Activated naive CD8-positive, alpha-beta T cell (primary cell): Measurements from ENCODE around the gene CD82.
"Not testable (repeated sequence)": the region's sequence is repeated elsewhere in the genome, so short reads cannot be mapped to it uniquely, and the experiment has no call there.

ENCODE experiments used
- H3K27ac Mint-ChIP-seq: one replicate; pipeline ENCODE4 v1.8.0; 2021; ENCODE audit warnings: mixed read lengths
- H3K27me3 Mint-ChIP-seq: one replicate; pipeline ENCODE4 v1.8.0; 2021; ENCODE audit warnings: mixed read lengths
- H3K36me3 Mint-ChIP-seq: one replicate; pipeline ENCODE4 v1.8.0; 2021; ENCODE audit warnings: mixed read lengths
- H3K4me1 Mint-ChIP-seq: one replicate; pipeline ENCODE4 v1.8.0; 2021; ENCODE audit warnings: low read depth, mixed read lengths
- H3K4me3 Mint-ChIP-seq: one replicate; pipeline ENCODE4 v1.8.0; 2021; ENCODE audit warnings: mild to moderate bottlenecking, mixed read lengths
- H3K9me3 Mint-ChIP-seq: one replicate; pipeline ENCODE4 v1.8.0; 2021; ENCODE audit warnings: low read depth, mixed read lengths

The CD82 gene

DNA sequence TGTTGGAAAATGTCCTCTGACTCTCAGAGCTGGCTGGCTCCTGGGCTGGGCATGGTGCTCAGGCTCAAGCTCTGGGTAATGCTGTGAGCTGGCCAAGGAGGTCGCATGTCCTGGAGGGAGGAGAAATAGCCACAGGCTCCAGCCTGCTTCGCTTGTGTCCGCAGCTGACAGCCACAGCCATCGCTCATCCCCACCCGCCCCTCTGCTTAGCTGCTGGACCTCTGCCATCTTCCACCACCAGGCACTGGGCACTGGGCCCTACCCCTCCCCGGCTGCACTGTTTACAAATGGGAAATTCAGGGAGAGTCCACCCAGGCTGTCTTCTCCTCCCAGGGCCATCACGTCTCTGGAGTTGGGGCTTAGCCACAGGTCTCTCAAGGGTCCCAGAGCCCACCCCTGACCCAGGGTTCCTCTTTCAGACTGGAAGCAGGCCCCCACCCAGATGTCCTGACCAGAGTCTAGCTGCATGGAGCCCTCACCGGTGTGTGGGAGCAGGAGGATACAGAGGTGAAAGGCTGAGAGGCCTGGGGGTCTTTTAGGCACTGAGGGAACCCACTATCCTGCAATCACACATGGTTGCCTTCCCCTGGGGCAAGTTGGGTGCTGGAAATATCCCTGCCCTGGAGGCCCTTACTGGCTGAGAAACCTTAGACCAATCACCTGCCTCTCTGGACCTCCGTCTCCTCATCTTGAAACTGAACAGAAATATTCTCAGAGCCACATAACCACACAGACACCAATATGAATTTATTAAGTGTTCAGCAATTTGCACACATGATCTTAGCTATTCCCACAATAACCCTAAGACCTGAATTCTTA is 62.7 kb downstream of the CD82 start:
- H3K27ac Mint-ChIP-seq = peak overlapping the region; percentile 46
- H3K4me1 Mint-ChIP-seq = peaks cover 20% of the 10 kb centered on the region
- no peaks in the 10 kb centered on the region for H3K9me3 Mint-ChIP-seq
- H3K4me3 Mint-ChIP-seq = no peak overlapping the region
- H3K36me3 Mint-ChIP-seq = peaks cover 3% of the 10 kb centered on the region
- no peaks in the 10 kb centered on the region for H3K27me3 Mint-ChIP-seq

DNA sequence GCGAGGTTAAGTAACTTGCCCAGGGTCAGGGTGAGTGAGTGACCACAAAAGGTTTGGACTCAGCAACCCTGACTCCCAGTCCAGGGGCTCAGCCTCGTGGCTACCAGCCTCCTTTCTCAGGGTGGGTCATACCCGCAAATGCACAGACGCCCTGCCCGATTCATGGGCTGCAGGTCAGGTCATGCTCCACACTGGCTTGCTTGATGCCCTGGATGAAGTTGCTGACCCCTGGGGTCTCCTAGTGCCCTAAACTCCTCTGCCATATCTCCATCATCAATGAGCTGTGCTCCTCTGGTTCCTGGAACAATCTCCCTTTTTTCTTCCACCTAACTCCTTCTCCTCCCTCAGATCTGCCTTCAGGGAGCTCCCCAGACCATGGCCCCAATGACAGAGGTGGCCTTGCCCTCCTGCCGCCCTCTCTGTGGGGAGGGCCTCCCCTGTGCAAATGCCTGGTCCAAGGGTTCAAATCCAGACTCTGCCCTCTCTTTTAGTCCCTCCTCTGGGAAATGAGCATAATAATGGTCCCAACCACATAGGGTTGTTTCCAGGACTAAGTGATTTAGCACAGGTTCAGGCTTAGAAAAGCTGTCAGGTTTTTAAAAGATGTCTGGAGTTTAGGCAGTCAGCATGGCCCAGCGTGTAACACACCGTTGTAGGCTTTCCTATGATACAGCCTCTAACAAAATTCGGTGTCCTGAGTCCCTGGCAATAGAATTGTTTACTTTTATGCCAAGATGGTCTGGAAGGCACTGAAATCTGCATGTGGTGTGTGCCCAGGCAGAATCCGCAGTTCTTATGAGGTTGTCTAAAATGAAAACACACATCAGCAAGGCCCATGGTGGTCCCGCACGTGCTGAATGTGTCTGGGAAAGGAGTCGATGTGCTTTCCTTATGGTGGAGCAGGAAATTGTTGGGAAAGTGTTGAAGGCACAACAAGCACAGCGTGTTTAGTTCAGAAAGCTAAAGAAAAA is 63.6 kb downstream of the CD82 start:
- Mint-ChIP-seq H3K36me3 (peaks cover 3% of the 10 kb centered on the region), H3K4me3 (no peak overlapping the region), H3K27me3 (no peaks in the 10 kb centered on the region), H3K4me1 (peaks cover 14% of the 10 kb centered on the region), H3K27ac (peak overlapping the region; percentile 28), H3K9me3 (no peaks in the 10 kb centered on the region)

DNA sequence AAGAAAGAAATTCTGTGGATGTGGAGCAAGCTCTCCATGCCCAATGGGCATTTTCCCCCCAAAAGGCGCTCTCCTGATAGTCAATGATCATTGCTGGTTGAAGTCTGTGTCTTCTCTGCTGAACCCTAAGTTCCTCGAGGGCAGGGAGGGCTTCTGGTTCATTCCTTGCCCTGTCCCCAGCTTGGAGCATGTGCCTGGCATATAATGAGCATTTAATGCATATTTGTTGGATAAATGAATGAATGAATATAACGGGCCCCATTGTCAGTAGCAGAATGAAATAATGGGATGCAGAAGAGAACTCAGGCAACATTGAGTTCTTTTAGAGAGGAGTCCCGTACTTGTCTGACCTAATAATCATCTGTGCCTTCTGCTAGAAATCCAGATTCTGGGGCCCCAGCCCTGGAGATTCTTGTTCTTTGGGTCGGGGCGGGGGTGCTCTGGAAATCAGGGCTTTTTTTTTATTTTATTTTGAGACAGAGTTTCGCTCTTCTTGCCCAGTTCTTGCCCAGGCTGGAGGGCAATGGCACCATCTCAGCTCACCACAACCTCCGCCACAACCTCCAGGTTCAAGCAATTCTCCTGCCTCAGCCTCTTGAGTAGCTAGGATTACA is 64.4 kb downstream of the CD82 start:
- Mint-ChIP-seq H3K27ac (no peak overlapping the region), H3K4me3 (no peak overlapping the region), H3K27me3 (no peaks in the 10 kb centered on the region), H3K36me3 (peaks cover 3% of the 10 kb centered on the region), H3K4me1 (peaks cover 8% of the 10 kb centered on the region), H3K9me3 (no peaks in the 10 kb centered on the region)

DNA sequence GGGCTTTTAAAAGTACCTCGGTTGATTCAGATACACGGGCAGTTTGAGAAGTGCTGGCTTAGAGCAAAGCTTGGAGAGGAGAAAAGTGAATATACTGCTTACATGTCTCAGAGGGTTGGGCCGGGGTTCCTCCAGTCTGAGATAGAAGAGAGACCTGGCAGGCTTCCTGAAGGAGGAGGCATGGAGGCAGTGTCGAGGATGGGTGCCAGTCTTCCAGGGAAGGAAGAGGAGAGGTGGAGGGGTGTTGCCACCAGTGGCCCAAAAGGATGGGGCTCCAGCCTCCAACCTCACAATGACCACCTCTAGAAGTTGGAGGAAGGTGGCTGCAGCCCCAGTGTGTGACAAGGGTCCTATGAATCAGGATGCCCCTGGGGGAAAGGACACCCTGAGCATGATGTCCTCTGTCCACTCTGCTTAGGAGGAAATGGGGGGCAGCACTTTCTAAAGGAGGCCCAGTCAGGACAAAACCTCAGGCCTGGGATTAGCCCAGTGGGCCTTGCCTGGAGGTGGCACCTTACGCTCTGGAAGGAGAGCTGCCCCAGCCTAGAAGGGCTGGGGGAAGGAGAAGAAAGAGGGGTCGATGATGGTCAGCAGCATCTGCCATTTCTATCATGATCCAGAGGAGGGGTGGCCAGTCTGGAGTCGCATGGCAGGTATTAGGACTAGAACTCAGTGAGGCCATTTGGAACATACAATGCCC is 65.2 kb downstream of the CD82 start:
- Mint-ChIP-seq H3K36me3 (peaks cover 3% of the 10 kb centered on the region), H3K4me1 (peaks cover 7% of the 10 kb centered on the region), H3K9me3 (no peaks in the 10 kb centered on the region), H3K27me3 (no peaks in the 10 kb centered on the region), H3K4me3 (no peak overlapping the region), H3K27ac (no peak overlapping the region)

DNA sequence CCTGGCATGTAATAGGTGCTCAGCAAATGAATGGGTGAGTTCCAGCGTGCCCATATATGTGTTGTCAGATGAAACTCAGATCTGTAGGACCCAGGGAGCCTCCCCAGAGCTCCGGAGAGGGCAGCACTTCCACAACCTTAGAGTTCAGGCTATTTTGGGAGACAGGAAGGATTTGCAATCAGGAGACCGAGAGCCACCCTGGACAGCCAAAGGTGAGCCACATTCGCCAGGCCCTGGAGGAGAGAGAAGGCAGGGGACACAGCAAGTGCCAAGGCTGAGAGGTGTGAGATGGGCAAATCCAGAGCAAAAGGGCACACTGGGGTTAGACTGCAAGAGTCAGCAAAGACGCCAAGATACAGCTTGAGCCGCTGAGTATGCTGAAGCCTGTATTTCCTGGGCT is 66.4 kb downstream of the CD82 start:
- Mint-ChIP-seq H3K4me1 (peaks cover 7% of the 10 kb centered on the region), H3K9me3 (no peaks in the 10 kb centered on the region), H3K27ac (no peak overlapping the region), H3K36me3 (no peaks in the 10 kb centered on the region), H3K27me3 (peaks cover 3% of the 10 kb centered on the region), H3K4me3 (no peak overlapping the region)

DNA sequence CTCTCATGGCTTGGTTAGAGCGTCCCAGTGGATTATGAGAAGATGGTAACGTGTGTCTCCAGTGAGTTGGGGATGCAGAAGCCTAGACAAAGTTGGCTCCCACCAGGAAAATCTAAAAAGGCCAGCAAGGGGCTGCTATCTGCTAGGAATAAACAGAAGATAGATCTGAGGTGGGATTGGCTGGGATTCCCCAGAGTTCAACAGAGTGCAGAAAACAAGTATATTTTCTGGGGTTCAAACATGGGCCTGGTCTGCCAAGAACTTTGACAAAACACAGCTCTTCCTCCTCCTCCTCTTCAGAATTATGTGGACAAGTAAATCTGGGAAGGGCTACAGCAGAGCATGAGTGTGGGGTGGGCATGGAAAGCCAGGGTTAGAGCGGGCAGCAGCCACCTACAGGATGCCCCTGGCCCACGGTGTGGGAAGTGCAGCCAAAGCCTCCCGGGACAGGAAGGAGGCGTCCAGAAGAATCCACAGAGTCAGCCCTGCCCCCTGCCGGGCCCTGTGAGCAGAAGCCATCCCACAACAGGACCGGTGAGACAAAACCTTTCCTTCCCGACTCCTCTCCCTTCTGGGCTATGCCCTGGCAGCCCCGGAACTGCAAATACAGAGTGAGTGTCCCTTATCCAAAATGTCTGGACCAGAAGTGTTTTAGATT is 67.1 kb downstream of the CD82 start:
- no peak overlapping the region for H3K4me3 Mint-ChIP-seq
- H3K4me1 Mint-ChIP-seq = peaks cover 7% of the 10 kb centered on the region
- H3K9me3 Mint-ChIP-seq = no peaks in the 10 kb centered on the region
- no peak overlapping the region for H3K27ac Mint-ChIP-seq
- peaks cover 3% of the 10 kb centered on the region for H3K27me3 Mint-ChIP-seq
- H3K36me3 Mint-ChIP-seq = no peaks in the 10 kb centered on the region

DNA sequence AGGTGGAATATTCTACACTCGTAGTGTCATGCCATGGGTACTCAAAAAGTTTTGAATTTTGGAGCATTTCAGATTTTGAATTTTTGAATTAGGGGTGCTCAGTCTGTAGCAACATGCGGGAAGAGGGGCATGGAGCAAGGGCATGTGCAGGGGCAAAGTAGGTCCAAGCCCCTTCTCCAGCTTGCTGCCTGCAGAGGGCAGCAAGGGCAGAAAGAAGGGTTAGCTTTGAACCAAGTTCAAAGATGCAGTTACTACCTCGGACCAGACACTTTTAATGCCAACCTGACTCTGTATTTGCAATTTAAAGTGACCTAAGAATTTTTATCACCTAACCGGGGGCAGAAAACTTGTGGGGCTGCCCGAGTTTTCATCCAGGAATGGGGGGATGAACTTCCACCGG is 68.2 kb downstream of the CD82 start:
- H3K27me3 Mint-ChIP-seq = peaks cover 3% of the 10 kb centered on the region
- H3K4me1 Mint-ChIP-seq = peaks cover 7% of the 10 kb centered on the region
- H3K27ac Mint-ChIP-seq = no peak overlapping the region
- no peaks in the 10 kb centered on the region for H3K9me3 Mint-ChIP-seq
- no peak overlapping the region for H3K4me3 Mint-ChIP-seq
- no peaks in the 10 kb centered on the region for H3K36me3 Mint-ChIP-seq

DNA sequence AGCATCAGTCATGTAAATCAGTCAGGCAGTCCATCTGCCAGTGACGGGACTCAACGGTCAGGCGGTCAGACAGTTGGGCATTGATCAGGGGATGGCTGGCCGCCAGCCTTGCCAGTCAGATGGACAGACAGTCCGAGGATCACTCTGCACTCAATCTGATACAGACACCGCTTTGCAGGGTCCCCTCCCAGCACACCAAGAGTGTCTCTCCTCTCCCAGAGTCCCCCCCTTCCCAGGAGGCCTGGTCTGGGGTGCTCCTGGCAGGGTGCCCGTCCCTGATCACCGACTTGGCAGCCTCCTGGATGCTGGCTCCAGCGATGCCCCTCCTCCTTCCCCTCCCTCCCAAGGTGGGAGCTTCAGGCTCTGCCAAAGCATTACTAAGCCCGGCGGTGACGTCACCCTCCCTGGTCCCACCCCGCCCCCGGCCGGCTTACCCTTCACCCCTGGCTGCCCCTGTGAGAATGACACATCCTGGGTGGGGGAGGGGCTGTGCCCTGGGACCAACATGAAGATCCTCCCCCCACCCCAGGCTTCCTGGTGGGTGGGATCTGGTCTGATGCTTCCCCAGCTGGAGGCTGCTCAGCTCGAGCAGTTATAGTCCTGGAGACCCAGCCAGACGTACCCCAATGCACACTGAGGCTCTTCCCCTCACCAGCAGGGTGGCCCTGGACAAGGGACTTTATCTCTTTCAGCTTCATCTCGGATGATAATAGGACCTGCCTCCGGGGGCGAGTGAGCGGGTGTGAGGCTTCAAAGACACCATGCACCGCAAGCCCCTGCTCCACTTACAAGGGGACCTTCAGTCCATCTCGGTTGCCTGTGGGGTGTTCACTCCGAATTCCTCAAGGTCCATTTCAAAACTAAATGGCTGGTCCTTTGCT is 69.2 kb downstream of the CD82 start:
- H3K27me3 Mint-ChIP-seq = peaks cover 3% of the 10 kb centered on the region
- H3K4me1 Mint-ChIP-seq = peaks cover 7% of the 10 kb centered on the region
- H3K9me3 Mint-ChIP-seq = no peaks in the 10 kb centered on the region
- H3K4me3 Mint-ChIP-seq = no peak overlapping the region
- no peaks in the 10 kb centered on the region for H3K36me3 Mint-ChIP-seq
- peak overlapping the region; percentile 58 for H3K27ac Mint-ChIP-seq

DNA sequence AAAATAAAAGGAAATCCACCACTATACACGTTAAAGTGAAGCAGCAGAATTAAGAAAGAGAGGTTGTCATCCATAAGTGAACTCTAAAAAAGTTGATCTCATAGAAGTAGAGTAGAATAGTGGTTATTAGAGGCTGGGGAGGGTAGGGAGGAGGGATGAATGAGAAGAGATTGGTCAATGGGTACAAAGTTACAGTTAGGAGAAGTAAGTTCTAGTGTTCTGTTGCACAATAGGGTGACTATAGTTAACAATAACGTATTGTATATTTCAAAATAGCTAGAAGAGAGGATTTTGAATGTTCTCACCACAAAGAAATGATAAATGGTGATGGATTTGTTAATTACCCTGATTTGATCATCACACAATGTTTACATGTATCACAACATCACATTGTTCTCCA is 72.0 kb downstream of the CD82 start:
- Mint-ChIP-seq H3K4me1 (peaks cover 3% of the 10 kb centered on the region), H3K9me3 (peaks cover 4% of the 10 kb centered on the region), H3K36me3 (peaks cover 6% of the 10 kb centered on the region), H3K27me3 (peaks cover 3% of the 10 kb centered on the region), H3K4me3 (no peak overlapping the region), H3K27ac (no peak overlapping the region)

DNA sequence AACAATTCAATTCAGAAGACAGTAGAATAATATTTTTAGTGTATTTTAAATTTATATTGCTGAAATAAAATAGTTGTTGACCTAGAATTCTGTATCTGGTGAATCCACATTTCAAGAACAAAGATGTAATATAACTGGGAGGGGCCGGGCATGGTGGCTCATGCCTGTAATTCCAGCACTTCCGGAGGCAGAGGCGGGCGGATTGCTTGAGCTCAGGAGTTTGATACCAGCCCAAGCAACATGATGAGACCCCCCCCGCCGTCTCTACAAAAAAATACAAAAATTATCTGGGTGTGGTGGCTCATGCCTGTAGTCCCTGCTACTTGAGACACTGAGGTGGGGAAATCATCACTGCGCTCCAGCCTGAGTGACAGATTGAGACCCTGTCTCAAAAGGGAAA is 72.6 kb downstream of the CD82 start:
- Mint-ChIP-seq H3K27ac (no peak overlapping the region), H3K9me3 (peaks cover 9% of the 10 kb centered on the region), H3K27me3 (peaks cover 3% of the 10 kb centered on the region), H3K36me3 (peaks cover 9% of the 10 kb centered on the region), H3K4me1 (no peaks in the 10 kb centered on the region), H3K4me3 (no peak overlapping the region)

DNA sequence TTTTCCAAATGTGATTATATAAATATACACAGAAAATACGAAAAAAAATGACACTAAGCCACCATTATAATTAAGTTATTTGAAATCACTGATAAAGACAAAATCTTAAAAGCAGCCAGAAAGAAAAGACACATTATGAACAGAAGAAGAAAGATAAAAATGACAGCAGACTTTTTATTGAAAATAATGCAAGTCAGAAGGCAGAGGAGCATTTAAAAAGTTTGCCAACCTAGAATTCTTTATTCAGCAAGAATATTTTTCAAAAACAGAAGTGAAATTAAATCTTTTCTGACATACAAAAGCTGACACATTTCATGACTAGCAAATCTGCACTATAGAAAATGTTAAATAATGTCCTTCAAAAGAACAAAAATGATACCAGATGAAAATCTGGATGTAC is 77.8 kb downstream of the CD82 start:
- peaks cover 8% of the 10 kb centered on the region for H3K27me3 Mint-ChIP-seq
- peaks cover 20% of the 10 kb centered on the region for H3K36me3 Mint-ChIP-seq
- no peaks in the 10 kb centered on the region for H3K4me1 Mint-ChIP-seq
- peaks cover 19% of the 10 kb centered on the region for H3K9me3 Mint-ChIP-seq
- H3K27ac Mint-ChIP-seq = no peak overlapping the region
- no peak overlapping the region for H3K4me3 Mint-ChIP-seq

DNA sequence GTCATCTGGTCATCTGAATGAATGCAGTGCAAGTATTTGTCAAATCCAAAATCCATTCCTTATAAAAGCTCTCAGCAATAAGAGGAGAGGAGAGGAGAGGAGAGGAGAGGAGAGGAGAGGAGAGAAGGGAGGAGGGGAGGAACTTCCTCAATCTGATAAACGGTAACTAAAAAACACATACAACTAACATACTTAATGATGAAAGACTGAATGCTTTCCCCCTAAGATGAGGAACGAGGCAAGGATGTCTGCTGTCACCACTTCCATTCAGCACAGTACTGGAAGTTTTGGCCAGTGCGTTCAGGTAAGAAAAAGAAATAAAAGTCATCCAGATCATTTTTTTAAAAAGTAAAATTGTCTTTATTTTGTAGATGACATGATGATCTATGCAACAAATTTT is 80.4 kb downstream of the CD82 start:
- H3K27me3 Mint-ChIP-seq = peaks cover 14% of the 10 kb centered on the region
- H3K9me3 Mint-ChIP-seq = peaks cover 19% of the 10 kb centered on the region
- peaks cover 22% of the 10 kb centered on the region for H3K36me3 Mint-ChIP-seq
- no peaks in the 10 kb centered on the region for H3K4me1 Mint-ChIP-seq
- H3K27ac Mint-ChIP-seq = no peak overlapping the region
- H3K4me3 Mint-ChIP-seq = no peak overlapping the region

DNA sequence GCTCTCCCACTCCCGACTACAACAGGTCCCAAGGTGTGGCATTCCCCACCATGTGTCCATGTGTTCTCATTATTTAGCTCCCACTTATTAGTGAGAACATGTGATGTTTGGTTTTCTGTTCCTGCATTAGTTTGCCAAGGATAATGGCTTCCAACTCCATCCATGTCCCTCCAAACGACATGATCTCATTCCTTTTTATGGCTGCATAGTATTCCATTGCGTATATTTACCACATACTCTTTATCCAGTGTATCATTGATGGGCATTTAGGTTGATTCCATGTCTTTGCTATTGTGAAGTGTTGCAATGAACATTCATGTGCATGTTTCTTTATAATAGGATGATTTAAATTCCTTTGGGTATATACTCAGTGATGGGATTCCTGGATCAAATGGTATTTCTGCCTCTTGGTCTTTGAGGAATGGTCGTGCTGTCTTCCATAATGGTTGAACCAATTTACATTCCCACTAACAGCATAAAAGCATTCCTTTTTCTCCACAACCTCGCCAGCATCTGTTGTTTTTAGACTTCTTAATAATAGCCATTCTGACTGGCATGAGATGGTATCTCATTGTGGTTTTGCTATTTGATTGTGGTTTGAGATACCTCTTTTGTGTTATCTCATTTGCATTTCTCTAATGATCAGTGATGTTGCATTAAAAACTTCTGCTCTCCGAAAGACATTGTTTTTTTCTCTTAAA is 81.9 kb downstream of the CD82 start:
- not testable (repeated sequence) for H3K4me3 Mint-ChIP-seq, H3K4me1 Mint-ChIP-seq, H3K27ac Mint-ChIP-seq
- Mint-ChIP-seq H3K9me3 (peaks cover 15% of the 10 kb centered on the region), H3K27me3 (peaks cover 14% of the 10 kb centered on the region), H3K36me3 (peaks cover 17% of the 10 kb centered on the region)
